Body of pancreas (tissue), 4 donors: Measurements from ENCODE around the gene CACNA1F. TPM values are rescaled to one million over a fixed set of nuclear protein-coding genes. Genes with fewer than 3 reads are reported as not detected.

ENCODE experiments used
- ATAC-seq: fragments of 150-250 bp; one replicate; pipeline ENCODE4 v1.9.1; 2016
- DNase-seq, 4 donors: peaks; one replicate each; pipeline ENCODE4 v3.0.0-alpha.2; 2019
- H3K27ac ChIP-seq, 4 donors: fragments of 200-600 bp; sonication (generic); 1 replicate in 3 of 4; 2 replicates in 1 of 4; pipeline versions ENCODE4 v1.5.1 to v1.6.1; 2016 to 2019; ENCODE audit warnings: mild to moderate bottlenecking in 1 of 4, mixed read lengths in 1 of 4, moderate library complexity in 1 of 4
- H3K27me3 ChIP-seq, 2 donors: fragments of 200-600 bp; sonication (generic); one replicate each; pipeline ENCODE4 v1.6.0; 2016; ENCODE audit warnings: mild to moderate bottlenecking in 1 of 2
- H3K36me3 ChIP-seq, 2 donors: fragments of 200-600 bp; sonication (generic); replicated peaks in 1 of 2; 2 replicates each; pipeline ENCODE4 v1.5.1; 2016; ENCODE audit warnings: low read depth in 2 of 2; ENCODE audit not compliant: insufficient read depth in 1 of 2
- H3K4me1 ChIP-seq: fragments of 200-600 bp; sonication (generic); one replicate; pipeline ENCODE4 v1.6.0; 2016
- H3K4me3 ChIP-seq, 2 donors: fragments of 200-600 bp; sonication (generic); 1 replicate in 1 of 2; 2 replicates in 1 of 2; pipeline ENCODE4 v1.5.1; 2016 to 2019
- H3K9me3 ChIP-seq, 3 donors: fragments of 200-600 bp; sonication (generic); 1 replicate in 2 of 3; 2 replicates in 1 of 3; pipeline ENCODE4 v1.5.1; 2016
- POLR2A ChIP-seq, 3 donors: fragments of 450-650 bp; IDR thresholded peaks; one replicate each; pipeline ENCODE4 v1.6.1; 2016; ENCODE audit warnings: antibody characterized with exemption in 3 of 3, mild to moderate bottlenecking in 2 of 3
- WGBS, 2 donors: methylation state at CpG; one replicate each; pipeline ENCODE4 v1.1.5; 2017; 5-methylcytosine and 5-hydroxymethylcytosine counted together
- intact Hi-C: fragments of 100-400 bp; cut with DNase I; formaldehyde crosslinking; loops from one replicate; pipeline ENCODE4 v1.15.1; 2023
- total RNA-seq, 2 donors: library from RNA; depleted of rRNA; stranded (reverse); fragments of >200 nt; gene quantifications; one replicate each; pipeline ENCODE4 v1.1.0, GENCODE V29; 2016
- TF ChIP-seq, protein P1 (sequence below), 7 experiments: fragments of 450-650 bp in 4 of 7; fragments of 200-600 bp in 3 of 7; sonication (generic) in 3 of 7; IDR thresholded peaks; one replicate each; pipeline ENCODE4 v1.5.1; 2016 to 2019; ENCODE audit warnings: antibody characterized with exemption in 7 of 7

CACNA1F gene
- total RNA-seq, 2 donors from 2014 or later, result 0.26 TPM; not detected in 1

DNA sequence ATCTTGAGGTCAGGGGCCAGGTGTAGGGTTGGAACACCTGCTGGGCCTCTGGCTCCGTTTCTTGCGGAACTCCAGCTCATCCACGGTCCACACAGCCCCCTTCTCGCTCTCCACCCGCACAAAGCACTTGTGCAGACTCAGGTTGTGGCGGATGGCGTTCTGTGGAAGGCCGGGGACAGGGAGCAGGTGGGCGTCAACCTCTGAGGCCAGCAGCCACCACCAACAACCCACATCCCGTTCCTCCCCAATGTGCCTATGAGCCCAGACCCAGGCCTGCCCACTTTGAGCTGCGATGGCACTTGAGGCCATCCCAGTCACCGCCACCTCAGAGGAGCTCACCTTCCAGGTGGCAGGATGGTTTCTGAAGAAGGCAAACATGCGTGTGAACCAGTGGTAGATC is 18.2 kb upstream of the CACNA1F start:
- DNase-seq, result no peak

DNA sequence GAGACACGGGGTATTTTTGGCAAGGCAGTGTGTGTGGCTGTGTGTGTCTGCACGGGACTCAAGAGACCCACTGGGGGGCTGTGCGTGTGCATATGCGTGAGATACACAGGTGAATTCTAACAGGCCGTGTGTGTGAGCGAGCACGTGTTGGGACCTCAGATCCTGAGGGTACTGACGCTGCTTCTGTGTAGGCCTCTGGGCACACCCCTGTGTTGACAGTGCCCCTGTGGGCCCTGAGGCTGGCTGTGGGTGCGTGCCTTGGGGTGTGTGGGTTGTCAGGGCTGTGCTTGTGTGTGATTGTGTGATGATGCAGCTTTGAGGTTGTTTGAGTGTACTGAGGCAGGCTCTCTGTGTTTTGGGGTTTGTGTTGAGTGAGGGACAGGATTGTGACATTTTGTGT is 17.4 kb upstream of the CACNA1F start:
- Histone ChIP-seq H3K4me1 (no peaks in the 10 kb centered on the region), H3K27me3 (no peaks in the 10 kb centered on the region), H3K36me3 (no peaks in the 10 kb centered on the region), H3K9me3 (no peaks in the 10 kb centered on the region), H3K4me3 (no peak overlapping the region), H3K27ac (no peak overlapping the region)
- ATAC-seq (no peak), DNase-seq (no peak)
- WGBS, 2 donors, result 80 to 94% methylated on average over 1 to 7 of the region's 9 CpGs
- TF ChIP-seq POLR2A (IDR thresholded peaks at IDR 0.05), result no peak
- TF ChIP-seq, protein P1, sequence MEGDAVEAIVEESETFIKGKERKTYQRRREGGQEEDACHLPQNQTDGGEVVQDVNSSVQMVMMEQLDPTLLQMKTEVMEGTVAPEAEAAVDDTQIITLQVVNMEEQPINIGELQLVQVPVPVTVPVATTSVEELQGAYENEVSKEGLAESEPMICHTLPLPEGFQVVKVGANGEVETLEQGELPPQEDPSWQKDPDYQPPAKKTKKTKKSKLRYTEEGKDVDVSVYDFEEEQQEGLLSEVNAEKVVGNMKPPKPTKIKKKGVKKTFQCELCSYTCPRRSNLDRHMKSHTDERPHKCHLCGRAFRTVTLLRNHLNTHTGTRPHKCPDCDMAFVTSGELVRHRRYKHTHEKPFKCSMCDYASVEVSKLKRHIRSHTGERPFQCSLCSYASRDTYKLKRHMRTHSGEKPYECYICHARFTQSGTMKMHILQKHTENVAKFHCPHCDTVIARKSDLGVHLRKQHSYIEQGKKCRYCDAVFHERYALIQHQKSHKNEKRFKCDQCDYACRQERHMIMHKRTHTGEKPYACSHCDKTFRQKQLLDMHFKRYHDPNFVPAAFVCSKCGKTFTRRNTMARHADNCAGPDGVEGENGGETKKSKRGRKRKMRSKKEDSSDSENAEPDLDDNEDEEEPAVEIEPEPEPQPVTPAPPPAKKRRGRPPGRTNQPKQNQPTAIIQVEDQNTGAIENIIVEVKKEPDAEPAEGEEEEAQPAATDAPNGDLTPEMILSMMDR (IDR thresholded peaks at IDR 0.05), result no peak
- intact Hi-C loops, result no loop called here

More for the DNA sequence above, 18.2 kb upstream of the CACNA1F start:
- no peak overlapping the region for H3K4me3 ChIP-seq
- ATAC-seq, result no peak
- H3K4me1 ChIP-seq, result no peaks in the 10 kb centered on the region
- no peaks in the 10 kb centered on the region for H3K27me3 ChIP-seq
- H3K27ac ChIP-seq, result no peak overlapping the region
- H3K36me3 ChIP-seq, result no peaks in the 10 kb centered on the region
- intact Hi-C loops, result no loop called here
- 92% methylated on average over 13 of the region's 13 CpGs; no CpG with 5 or more reads in 1 of the 2 donors for WGBS, 2 donors
- no peaks in the 10 kb centered on the region for H3K9me3 ChIP-seq
- TF ChIP-seq POLR2A (IDR thresholded peaks at IDR 0.05), result no peak
- TF ChIP-seq, protein P1 (IDR thresholded peaks at IDR 0.05), result no peak

DNA sequence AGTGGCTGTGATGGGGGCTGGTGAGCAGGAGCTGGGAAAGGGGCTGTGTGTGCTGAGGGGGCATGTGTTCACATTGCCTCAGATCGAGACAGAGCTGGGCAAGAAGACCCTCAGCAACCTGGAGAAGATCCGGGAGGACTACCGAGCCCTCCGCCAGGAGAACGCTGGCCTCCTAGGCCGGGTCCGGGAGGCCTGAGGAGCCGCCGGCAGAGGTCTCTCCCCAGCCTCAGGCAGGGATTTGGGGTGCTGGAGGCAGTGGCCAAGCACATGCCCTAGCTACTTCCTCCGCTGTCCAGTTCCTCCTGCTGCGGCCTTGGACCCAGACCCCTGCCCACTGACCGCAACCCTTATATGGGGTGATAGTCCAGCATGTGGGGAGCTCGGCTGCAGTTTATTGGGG is 16.9 kb upstream of the CACNA1F start:
- H3K4me1 ChIP-seq, result no peaks in the 10 kb centered on the region
- 83 to 95% methylated on average over 1 to 9 of the region's 13 CpGs for WGBS, 2 donors
- TF ChIP-seq, protein P1 (IDR thresholded peaks at IDR 0.05), result no peak
- no peak for TF ChIP-seq POLR2A (IDR thresholded peaks at IDR 0.05)
- ATAC-seq (no peak), DNase-seq (no peak)
- H3K27me3 ChIP-seq, result no peaks in the 10 kb centered on the region
- H3K4me3 ChIP-seq, result no peak overlapping the region
- no peak overlapping the region for H3K27ac ChIP-seq
- H3K9me3 ChIP-seq, result no peaks in the 10 kb centered on the region
- no peaks in the 10 kb centered on the region for H3K36me3 ChIP-seq
- intact Hi-C loops, result no loop called here

DNA sequence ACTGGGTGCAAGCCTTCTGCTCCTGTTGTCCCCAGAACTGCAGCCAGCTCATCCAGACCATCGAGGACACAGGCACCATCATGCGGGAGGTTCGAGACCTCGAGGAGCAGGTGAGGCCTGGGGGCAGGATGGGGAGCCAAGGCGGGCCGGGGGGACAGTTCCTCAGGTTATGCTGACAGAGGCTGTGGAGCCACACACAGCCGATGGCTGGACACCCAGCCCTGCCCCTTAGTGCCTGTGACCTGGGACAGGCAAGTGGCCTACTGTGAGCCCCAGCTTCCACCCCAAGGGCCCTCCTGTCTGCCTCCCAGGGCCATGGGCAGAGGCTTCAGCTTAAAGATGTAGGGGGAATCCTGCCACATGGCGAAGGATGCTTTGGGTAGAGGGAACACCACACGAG is 16.5 kb upstream of the CACNA1F start:
- 100% methylated on average over 1 of the region's 9 CpGs; no CpG with 5 or more reads in 1 of the 2 donors for WGBS, 2 donors

DNA sequence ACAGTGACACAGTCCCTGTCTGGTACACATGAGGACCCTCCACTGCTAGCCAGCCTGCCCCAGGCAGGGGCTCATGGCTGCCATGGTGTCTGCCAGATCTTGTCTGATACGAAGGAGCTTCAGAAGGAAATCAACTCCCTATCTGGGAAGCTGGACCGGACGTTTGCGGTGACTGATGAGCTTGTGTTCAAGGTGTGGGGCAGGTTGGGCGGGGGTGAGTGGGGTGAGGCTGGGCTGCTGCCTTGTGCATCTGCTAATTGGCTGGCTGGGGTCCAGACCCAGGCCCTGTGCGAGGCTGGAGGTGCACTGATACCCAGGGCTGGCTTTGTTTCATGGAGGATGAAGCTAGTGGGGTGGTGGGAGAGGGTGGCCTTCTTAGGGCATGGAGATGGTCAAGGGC is 15.9 kb upstream of the CACNA1F start:
- Histone ChIP-seq H3K36me3 (no peaks in the 10 kb centered on the region), H3K4me3 (no peak overlapping the region), H3K4me1 (no peaks in the 10 kb centered on the region), H3K27me3 (no peaks in the 10 kb centered on the region), H3K9me3 (no peaks in the 10 kb centered on the region), H3K27ac (no peak overlapping the region)
- 90% methylated on average over 3 of the region's 6 CpGs; no CpG with 5 or more reads in 1 of the 2 donors for WGBS, 2 donors
- intact Hi-C loops, result no loop called here
- ATAC-seq (no peak), DNase-seq (no peak)
- no peak for TF ChIP-seq POLR2A (IDR thresholded peaks at IDR 0.05)
- TF ChIP-seq, protein P1 (IDR thresholded peaks at IDR 0.05), result no peak

More for the DNA sequence above, 16.5 kb upstream of the CACNA1F start:
- DNase-seq, result no peak
- Histone ChIP-seq H3K9me3 (no peaks in the 10 kb centered on the region), H3K4me3 (no peak overlapping the region), H3K27me3 (no peaks in the 10 kb centered on the region), H3K27ac (no peak overlapping the region), H3K4me1 (no peaks in the 10 kb centered on the region), H3K36me3 (no peaks in the 10 kb centered on the region)
- no peak for ATAC-seq
- intact Hi-C loops, result no loop called here
- no peak for TF ChIP-seq POLR2A (IDR thresholded peaks at IDR 0.05)
